ENCODE results near the gene ELF1.

- TF ChIP-seq POLR2A (IDR thresholded peaks at IDR 0.05; ENCODE audit: low read depth, low read length) (no peak), POLR2AphosphoS5 (IDR thresholded peaks at IDR 0.05; ENCODE audit: low read depth, low read length) (no peak)
Measured at GRCh38 chr13:40979232-40979631, 39.9 kb downstream of the ELF1 start.
